ENCODE data around the gene TMEM19. TPM values are rescaled to one million over a fixed set of nuclear protein-coding genes. Genes with fewer than 3 reads are reported as not detected.

The TMEM19 gene
- total RNA-seq, 1 donor from 2014 or later, result 46.7 TPM

DNA sequence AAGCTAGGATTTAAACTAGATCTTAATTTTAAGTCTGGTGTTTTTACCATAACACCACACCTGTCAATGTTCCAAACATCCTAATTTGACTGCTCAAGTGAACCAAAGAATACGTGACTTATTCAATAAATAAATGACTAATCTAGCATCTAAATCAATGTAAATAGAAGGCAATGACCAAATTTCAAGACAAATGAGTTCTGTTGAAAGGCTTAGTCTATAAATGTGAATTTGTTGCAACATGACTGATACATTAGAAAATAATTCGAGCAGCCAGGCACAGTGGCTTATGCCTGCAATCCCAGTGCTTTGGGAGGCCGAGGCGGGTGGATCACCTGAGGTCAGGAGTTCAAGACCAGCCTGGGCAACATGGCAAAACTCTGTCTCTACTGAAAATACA is 37.3 kb upstream of the TMEM19 start:
- Mint-ChIP-seq H3K4me3 (no peak overlapping the region), H3K9me3 (no peaks in the 10 kb centered on the region), H3K4me1 (peaks cover 16% of the 10 kb centered on the region), H3K36me3 (ENCODE audit: low read depth) (peaks cover 49% of the 10 kb centered on the region), H3K27me3 (no peaks in the 10 kb centered on the region), H3K27ac (no peak overlapping the region)
- CTCF ChIA-PET, result no interaction called here
- POLR2A ChIA-PET, result interaction anchor here (1.7 kb wide), 1 partner anchor 14 kb away, joined by 3 read pairs; no protein-coding TSS in a partner anchor
- ATAC-seq (ENCODE audit: low read depth) (no peak), DNase-seq (no peak)
- TF ChIP-seq, protein P1, sequence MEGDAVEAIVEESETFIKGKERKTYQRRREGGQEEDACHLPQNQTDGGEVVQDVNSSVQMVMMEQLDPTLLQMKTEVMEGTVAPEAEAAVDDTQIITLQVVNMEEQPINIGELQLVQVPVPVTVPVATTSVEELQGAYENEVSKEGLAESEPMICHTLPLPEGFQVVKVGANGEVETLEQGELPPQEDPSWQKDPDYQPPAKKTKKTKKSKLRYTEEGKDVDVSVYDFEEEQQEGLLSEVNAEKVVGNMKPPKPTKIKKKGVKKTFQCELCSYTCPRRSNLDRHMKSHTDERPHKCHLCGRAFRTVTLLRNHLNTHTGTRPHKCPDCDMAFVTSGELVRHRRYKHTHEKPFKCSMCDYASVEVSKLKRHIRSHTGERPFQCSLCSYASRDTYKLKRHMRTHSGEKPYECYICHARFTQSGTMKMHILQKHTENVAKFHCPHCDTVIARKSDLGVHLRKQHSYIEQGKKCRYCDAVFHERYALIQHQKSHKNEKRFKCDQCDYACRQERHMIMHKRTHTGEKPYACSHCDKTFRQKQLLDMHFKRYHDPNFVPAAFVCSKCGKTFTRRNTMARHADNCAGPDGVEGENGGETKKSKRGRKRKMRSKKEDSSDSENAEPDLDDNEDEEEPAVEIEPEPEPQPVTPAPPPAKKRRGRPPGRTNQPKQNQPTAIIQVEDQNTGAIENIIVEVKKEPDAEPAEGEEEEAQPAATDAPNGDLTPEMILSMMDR (IDR thresholded peaks at IDR 0.05), result no peak
- intact Hi-C loops (cut with micrococcal nuclease), result loop anchor here (5.0 kb wide), 1 partner anchor 36 kb away; no protein-coding TSS in a partner anchor

DNA sequence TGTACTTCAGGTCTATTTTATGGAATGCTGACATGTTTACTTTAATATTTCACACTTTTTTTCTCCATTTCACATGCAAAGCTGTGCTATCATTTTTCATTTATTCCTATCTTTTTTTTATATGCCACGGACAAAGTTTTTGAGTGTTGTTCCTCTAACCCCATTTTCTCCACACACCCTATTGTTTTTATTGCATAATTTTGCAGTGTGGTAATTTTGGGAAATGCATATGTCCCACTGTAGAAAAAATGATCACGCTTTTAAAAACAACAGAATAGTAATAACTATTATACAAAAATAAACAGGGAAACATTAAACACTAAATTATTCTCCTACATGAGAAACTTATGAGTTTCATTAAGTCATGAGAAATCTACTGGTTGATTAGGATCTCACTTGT is 36.5 kb upstream of the TMEM19 start:
- peaks cover 18% of the 10 kb centered on the region for H3K4me1 Mint-ChIP-seq
- DNase-seq (no peak), ATAC-seq (ENCODE audit: low read depth) (no peak)
- POLR2A ChIA-PET, result interaction anchor here (1.7 kb wide), 1 partner anchor 13 kb away, joined by 3 read pairs; no protein-coding TSS in a partner anchor
- CTCF ChIA-PET, result no interaction called here
- no peaks in the 10 kb centered on the region for H3K27me3 Mint-ChIP-seq
- no peak overlapping the region for H3K27ac Mint-ChIP-seq
- TF ChIP-seq, protein P1 (IDR thresholded peaks at IDR 0.05), result no peak
- intact Hi-C loops (cut with micrococcal nuclease), result loop anchor here (5.0 kb wide), 1 partner anchor 37 kb away; no protein-coding TSS in a partner anchor
- no peaks in the 10 kb centered on the region for H3K9me3 Mint-ChIP-seq
- H3K4me3 Mint-ChIP-seq, result no peak overlapping the region
- H3K36me3 Mint-ChIP-seq (ENCODE audit: low read depth), result peaks cover 41% of the 10 kb centered on the region

DNA sequence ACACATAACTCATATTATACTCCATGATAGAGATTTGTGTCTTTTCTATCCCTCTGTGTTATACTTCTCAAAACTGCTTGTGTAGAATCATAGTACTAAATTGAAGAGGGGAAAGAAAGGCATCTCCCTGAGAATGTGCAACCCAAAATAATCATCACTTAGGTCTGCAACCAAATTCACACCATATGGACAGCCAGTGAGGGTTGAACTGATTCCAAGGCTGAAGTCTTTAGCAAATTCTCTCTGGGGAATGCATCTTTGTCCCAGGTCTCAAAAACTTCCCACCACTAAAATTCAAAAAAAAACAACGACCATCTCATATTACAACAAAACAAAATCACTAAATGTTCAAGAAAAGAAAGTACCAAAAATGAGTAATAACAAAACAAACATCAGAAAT is 33.2 kb upstream of the TMEM19 start:
- H3K4me1 Mint-ChIP-seq, result peaks cover 31% of the 10 kb centered on the region
- intact Hi-C loops (cut with micrococcal nuclease), result no loop called here
- TF ChIP-seq, protein P1 (IDR thresholded peaks at IDR 0.05), result no peak
- CTCF ChIA-PET, result interaction anchor here (1.0 kb wide), 1 partner anchor 95 kb away, joined by 3 read pairs; no protein-coding TSS in a partner anchor
- no peak overlapping the region for H3K27ac Mint-ChIP-seq
- no peak overlapping the region for H3K4me3 Mint-ChIP-seq
- peaks cover 27% of the 10 kb centered on the region for H3K36me3 Mint-ChIP-seq (ENCODE audit: low read depth)
- H3K27me3 Mint-ChIP-seq, result no peaks in the 10 kb centered on the region
- POLR2A ChIA-PET, result no interaction called here
- H3K9me3 Mint-ChIP-seq, result no peaks in the 10 kb centered on the region
- no peak for DNase-seq
- ATAC-seq (ENCODE audit: low read depth), result no peak

DNA sequence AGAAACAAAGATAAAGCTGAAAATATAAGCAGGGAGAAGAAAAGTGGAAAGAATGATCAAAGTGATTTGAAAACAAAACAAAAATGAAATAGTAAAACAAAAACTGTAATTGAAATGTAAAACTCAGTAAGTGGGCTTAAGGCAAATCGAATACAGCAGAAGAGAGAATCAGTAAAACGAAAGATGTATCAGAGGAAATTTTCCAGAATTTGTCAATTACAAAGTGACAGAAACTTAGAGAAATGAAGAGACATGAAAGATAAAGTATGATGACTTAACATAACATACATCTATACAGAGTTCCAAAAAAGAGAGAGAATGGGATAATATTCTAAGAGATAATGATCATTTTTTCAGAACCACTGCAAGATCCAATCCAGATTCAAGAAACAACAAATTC is 32.7 kb upstream of the TMEM19 start:
- no peaks in the 10 kb centered on the region for H3K27me3 Mint-ChIP-seq
- ATAC-seq (ENCODE audit: low read depth), result no peak
- no peak for DNase-seq
- CTCF ChIA-PET, result interaction anchor here (1.0 kb wide), 1 partner anchor 94 kb away, joined by 3 read pairs; no protein-coding TSS in a partner anchor
- TF ChIP-seq, protein P1 (IDR thresholded peaks at IDR 0.05), result no peak
- POLR2A ChIA-PET, result no interaction called here
- intact Hi-C loops (cut with micrococcal nuclease), result no loop called here
- H3K36me3 Mint-ChIP-seq (ENCODE audit: low read depth), result peaks cover 25% of the 10 kb centered on the region
- H3K4me1 Mint-ChIP-seq, result peaks cover 32% of the 10 kb centered on the region
- no peak overlapping the region for H3K4me3 Mint-ChIP-seq
- no peak overlapping the region for H3K27ac Mint-ChIP-seq
- H3K9me3 Mint-ChIP-seq, result no peaks in the 10 kb centered on the region

DNA sequence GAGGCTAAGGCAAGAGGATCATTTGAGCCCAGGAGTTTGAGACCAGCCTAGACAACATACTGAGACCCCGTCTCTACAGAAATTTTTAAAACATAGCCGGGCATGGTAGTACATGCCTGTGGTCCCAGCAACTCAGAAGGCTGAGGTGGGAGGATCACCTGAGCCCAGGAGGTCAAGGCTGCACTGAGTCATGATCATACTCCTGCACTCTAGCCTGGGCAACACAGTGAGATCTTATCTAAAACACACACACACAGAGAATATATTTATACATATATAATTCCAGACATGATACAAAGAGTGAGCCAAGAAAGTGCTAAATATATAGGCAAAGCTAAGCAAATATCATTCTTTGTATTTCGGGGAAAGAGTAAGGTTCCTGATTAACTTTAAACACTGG is 31.7 kb upstream of the TMEM19 start:
- CTCF ChIA-PET, result interaction anchor here (0.7 kb wide), 1 partner anchor 18 kb away, joined by 3 read pairs; no protein-coding TSS in a partner anchor
- intact Hi-C loops (cut with micrococcal nuclease), result no loop called here
- H3K9me3 Mint-ChIP-seq, result no peaks in the 10 kb centered on the region

More for the DNA sequence above, 31.7 kb upstream of the TMEM19 start:
- TF ChIP-seq, protein P1 (IDR thresholded peaks at IDR 0.05), result no peak
- no peak overlapping the region for H3K27ac Mint-ChIP-seq
- POLR2A ChIA-PET, result interaction anchor here (0.9 kb wide), 1 partner anchor 94 kb away, joined by 4 read pairs; no protein-coding TSS in a partner anchor
- no peak overlapping the region for H3K4me3 Mint-ChIP-seq
- DNase-seq, result no peak
- peaks cover 30% of the 10 kb centered on the region for H3K36me3 Mint-ChIP-seq (ENCODE audit: low read depth)
- H3K27me3 Mint-ChIP-seq, result no peaks in the 10 kb centered on the region
- ATAC-seq (ENCODE audit: low read depth), result no peak
- H3K4me1 Mint-ChIP-seq, result peaks cover 32% of the 10 kb centered on the region
